Hematopoietic multipotent progenitor cell treated with erythropoietin and hydrocortisone succinate and interleukin-3 and kit ligand, for 17 days (in vitro differentiated cells): ENCODE data around the gene ATXN1.

Source experiments
- DNase-seq: peaks from one replicate; pipeline ENCODE4 v3.0.0-alpha.2; 2015; ENCODE audit warnings: low spot score

ATXN1 gene

GRCh38 chr6:16673011-16673797 lies 88.1 kb downstream of the ATXN1 start:
- no peak for DNase-seq

- DNase-seq, result no peak
Measured at GRCh38 chr6:16671302-16672289, 89.7 kb downstream of the ATXN1 start.

- DNase-seq, result no peak
Measured at GRCh38 chr6:16670617-16671051, 90.6 kb downstream of the ATXN1 start.

- no peak for DNase-seq
Measured at GRCh38 chr6:16670183-16670582, 91.1 kb downstream of the ATXN1 start.

- DNase-seq, result no peak
Measured at GRCh38 chr6:16669227-16669626, 92.0 kb downstream of the ATXN1 start.

GRCh38 chr6:16667509-16667908 lies 93.8 kb downstream of the ATXN1 start:
- DNase-seq, result no peak

GRCh38 chr6:16665992-16666391 lies 95.3 kb downstream of the ATXN1 start:
- DNase-seq, result no peak

GRCh38 chr6:16665182-16665581 lies 96.1 kb downstream of the ATXN1 start:
- no peak for DNase-seq

- no peak for DNase-seq
Measured at GRCh38 chr6:16663901-16664300, 97.4 kb downstream of the ATXN1 start.

- DNase-seq, result no peak
Measured at GRCh38 chr6:16660157-16660497, 101.1 kb downstream of the ATXN1 start.

- DNase-seq, result no peak
Measured at GRCh38 chr6:16659466-16660156, 101.6 kb downstream of the ATXN1 start.

GRCh38 chr6:16658348-16659034 lies 102.8 kb downstream of the ATXN1 start:
- no peak for DNase-seq

- no peak for DNase-seq
Measured at GRCh38 chr6:16657768-16658167, 103.5 kb downstream of the ATXN1 start.

- no peak for DNase-seq
Measured at GRCh38 chr6:16656451-16656850, 104.8 kb downstream of the ATXN1 start.

- DNase-seq, result no peak
Measured at GRCh38 chr6:16654701-16655100, 106.6 kb downstream of the ATXN1 start.

GRCh38 chr6:16653226-16653625 lies 108.0 kb downstream of the ATXN1 start:
- DNase-seq, result no peak

- no peak for DNase-seq
Measured at GRCh38 chr6:16651871-16652270, 109.4 kb downstream of the ATXN1 start.

GRCh38 chr6:16649890-16650289 lies 111.4 kb downstream of the ATXN1 start:
- DNase-seq, result no peak

- DNase-seq, result no peak
Measured at GRCh38 chr6:16649241-16649640, 112.0 kb downstream of the ATXN1 start.

- no peak for DNase-seq
Measured at GRCh38 chr6:16648003-16648402, 113.3 kb downstream of the ATXN1 start.

- DNase-seq, result no peak
Measured at GRCh38 chr6:16647422-16647821, 113.8 kb downstream of the ATXN1 start.
